CD4-positive, alpha-beta T cell treated with Interleukin-4 for 4 hours (primary cell): ENCODE measurements around the gene GADD45G.

Source experiments
- DNase-seq: peaks from one replicate; pipeline ENCODE4 v3.0.0-alpha.2; 2020

The GADD45G gene

DNA sequence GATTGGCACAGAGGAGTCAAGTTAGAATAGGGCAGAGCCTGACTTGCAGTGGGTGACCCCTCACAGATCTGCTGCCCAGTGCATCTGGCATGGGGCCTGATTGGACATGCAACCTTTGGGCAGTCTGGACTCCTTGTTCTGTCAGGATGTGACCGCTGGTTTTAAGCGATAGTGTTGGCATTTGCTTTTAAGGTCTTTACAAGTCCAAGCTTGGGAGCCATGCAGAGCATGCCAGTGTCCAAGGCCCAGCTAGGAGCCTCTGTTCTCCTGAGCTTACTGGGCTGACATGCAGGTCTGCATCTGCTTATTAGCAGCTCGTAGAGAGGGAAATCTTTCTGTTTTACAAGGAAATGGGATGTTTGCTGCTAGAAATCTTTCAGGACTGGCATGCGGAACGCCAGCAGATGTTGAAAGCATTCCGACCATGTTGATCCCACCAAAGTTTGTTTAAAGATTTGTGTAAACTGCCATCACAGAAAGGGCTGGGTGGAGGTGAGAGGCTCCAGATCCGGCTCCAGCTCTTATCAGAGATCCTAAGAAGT is 27.5 kb downstream of the GADD45G start:
- DNase-seq = no peak

- DNase-seq = no peak
Measured at GRCh38 chr9:89632736-89633135, 27.9 kb downstream of the GADD45G start.

- no peak for DNase-seq
Measured at GRCh38 chr9:89633404-89633803, 28.6 kb downstream of the GADD45G start.

GRCh38 chr9:89633920-89634319 is 29.1 kb downstream of the GADD45G start:
- DNase-seq = no peak

GRCh38 chr9:89634995-89635742 is 30.4 kb downstream of the GADD45G start:
- no peak for DNase-seq

- DNase-seq = no peak
Measured at GRCh38 chr9:89635816-89636215, 31.0 kb downstream of the GADD45G start.

DNA sequence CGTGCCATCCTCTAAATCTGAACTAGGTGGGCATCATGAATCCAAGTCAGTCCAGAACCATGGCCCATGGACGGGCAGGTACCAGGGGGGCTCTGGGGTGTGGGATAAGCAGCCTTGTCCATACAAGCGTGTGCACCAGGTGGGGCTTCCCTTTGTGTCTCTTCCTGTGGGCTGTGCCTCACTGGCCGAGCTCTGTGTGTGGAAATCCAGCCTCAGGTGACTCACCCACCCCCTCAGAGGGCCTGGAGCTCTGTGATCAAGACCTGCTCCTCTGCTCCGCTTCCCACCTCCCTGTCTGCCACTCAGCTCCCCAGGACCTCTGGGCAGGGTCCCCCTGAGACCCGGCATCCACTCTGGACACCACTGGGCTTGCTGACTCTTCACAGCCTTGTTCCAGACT is 33.0 kb downstream of the GADD45G start:
- no peak for DNase-seq

DNA sequence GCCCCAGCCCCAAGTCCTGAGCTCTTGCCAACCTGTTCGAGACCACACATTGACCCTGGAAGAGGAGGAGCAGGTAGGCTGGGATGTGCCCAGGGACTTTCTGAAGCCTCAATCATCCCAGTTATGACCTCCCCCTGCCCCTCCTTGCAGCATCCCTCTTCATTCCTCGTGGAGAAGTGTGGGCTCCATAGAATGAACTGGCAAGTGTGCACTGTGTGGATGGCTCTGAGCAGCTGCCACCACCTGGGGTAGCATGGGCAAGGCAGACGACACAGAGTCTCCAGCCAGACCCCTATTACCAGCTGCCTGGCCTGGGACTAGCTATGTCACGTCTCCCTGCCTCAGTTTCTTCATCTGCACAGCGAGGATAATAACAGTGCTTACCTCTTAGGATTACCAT is 33.5 kb downstream of the GADD45G start:
- DNase-seq = no peak

- no peak for DNase-seq
Measured at GRCh38 chr9:89638893-89639292, 34.1 kb downstream of the GADD45G start.

- DNase-seq = no peak
Measured at GRCh38 chr9:89639367-89639795, 34.6 kb downstream of the GADD45G start.

- no peak for DNase-seq
Measured at GRCh38 chr9:89639961-89640360, 35.1 kb downstream of the GADD45G start.

DNA sequence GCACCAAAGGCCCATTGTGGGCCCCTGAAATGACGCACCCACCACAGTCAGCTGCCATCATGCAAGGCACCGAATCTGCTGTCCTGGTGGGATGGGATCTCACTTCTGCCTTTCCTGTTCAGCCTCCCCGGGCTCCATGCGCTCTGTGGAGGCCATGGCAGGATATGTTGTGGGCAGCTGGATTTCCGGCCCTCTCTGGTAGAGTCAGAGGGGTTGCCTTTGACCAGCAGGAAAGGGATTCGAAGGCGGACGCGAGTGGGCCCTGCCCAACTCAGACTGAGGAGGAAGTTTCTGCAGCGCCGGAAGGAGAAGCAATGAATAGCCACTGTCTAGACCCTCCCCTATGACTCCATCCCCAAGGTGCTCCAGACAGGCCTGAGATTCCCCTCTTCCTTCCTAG is 35.5 kb downstream of the GADD45G start:
- DNase-seq = no peak

GRCh38 chr9:89640801-89641200 is 36.0 kb downstream of the GADD45G start:
- no peak for DNase-seq

- DNase-seq = no peak
Measured at GRCh38 chr9:89641980-89642379, 37.2 kb downstream of the GADD45G start.

DNA sequence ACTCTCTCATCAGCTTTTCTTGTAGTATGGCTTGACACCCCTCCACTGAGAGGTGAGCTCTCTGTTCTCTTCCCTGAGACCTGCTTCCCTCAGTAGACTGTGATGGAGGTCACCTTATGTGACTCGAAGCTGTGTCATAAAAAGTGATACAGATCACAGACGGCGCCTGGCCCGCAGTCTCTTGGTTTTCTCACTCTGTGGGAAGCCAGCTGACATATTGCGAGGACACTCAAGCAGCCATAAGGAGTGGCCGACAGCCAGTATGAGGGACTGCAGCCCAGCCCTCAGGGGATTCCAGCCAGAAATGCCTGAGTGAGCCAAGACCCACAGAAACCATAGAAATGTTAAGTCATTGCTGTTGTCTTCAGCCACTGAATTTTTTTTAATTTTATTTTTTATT is 38.0 kb downstream of the GADD45G start:
- DNase-seq = no peak

- no peak for DNase-seq
Measured at GRCh38 chr9:89646189-89646939, 41.6 kb downstream of the GADD45G start.

DNA sequence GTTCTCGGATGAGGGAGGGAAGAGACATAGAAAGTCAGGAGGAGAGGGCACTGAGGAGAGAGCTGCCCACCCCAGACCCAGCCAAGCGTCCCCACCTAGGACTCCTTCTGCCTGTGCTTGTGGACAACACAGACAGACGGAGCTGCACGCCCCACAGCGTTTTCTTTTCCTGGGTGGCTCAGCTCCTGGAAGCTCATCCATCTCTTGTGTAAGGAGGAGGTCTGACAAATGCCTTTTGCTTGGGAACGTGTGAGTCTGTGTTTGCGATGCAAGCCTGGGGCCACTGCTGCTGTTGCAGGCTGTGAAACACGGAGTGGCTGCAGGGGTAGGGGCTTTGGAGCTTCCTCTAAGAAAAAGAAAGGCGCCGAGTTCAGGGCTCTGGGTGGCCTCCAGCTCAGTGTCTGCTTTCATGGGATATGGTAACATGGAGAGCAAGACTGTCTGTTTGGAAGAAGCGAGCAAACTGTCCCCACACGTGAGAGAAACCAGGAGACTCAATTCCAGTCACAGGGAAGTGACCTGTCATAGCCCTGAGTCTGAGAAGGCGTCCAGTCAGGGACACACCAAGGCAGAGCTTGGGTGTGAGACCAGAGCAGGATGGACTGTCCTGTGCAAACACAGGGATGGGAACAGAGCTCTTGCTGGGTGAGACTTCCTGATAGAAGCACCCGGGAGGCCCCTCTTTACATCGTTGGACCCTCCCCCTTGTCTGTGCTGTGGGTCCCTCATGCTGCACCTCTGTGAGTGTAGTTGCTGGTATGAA is 42.7 kb downstream of the GADD45G start:
- DNase-seq = no peak

GRCh38 chr9:89648247-89649000 is 43.6 kb downstream of the GADD45G start:
- no peak for DNase-seq

DNA sequence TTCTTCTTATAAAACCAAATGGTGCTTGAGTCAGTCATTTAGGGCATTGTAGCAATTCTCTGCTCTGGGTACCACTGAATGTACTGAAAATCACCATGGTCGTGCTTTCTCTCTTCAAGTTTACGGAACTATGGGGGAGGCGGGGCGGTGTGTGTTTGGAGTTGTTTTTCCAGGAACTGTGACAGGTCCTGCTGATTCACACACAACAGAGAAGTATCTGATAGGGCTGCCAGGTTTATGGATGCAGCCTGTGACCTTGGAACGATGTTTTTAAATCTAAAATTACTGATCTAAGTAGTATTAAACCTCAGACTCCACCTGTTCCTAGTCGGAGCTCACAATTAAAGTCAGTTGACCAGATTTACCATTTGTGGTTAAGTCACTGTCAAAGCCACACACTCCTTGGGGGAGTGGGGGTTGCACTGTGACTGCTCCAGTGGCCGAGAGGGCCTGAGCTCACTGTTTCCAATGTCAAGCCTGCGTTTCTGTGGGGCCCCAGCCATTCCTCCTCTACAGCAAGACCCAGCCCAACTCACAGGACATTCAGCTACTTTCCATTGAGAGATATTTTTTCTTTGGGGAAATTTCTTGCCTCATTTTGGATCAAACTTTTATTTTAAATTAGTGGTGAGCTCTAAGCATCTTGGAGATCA is 44.4 kb downstream of the GADD45G start:
- DNase-seq = no peak

- no peak for DNase-seq
Measured at GRCh38 chr9:89654025-89654662, 49.3 kb downstream of the GADD45G start.
